DND-41 (cell line): ENCODE data around the gene IFIT2.
"Not testable (repeated sequence)": the region's sequence is repeated elsewhere in the genome, so short reads cannot be mapped to it uniquely, and the experiment has no call there.

Experiments used
- ATAC-seq: fragments of 200-7000 bp; cut with Tn5 transposase; 3 replicates; pipeline ENCODE4 v1.9.1; 2021; ENCODE audit warnings: low read depth; ENCODE audit not compliant: insufficient read depth
- DNase-seq: peaks from one replicate; pipeline ENCODE4 v3.0.0-alpha.2; 2020
- H2AFZ ChIP-seq: 2 replicates; pipeline ENCODE4 v1.6.0; 2012; ENCODE audit warnings: low read depth, low read length
- H3K27ac ChIP-seq: 2 replicates; pipeline ENCODE4 v1.5.1; 2012; ENCODE audit warnings: low read length, inconsistent platforms
- H3K27me3 ChIP-seq: fragments of 200-600 bp; sonication (generic); 2 replicates; pipeline ENCODE4 v1.6.0; 2012; ENCODE audit warnings: low read length, mild to moderate bottlenecking, inconsistent platforms; ENCODE audit not compliant: insufficient read depth, poor library complexity
- H3K36me3 ChIP-seq: 2 replicates; pipeline ENCODE4 v1.5.1; 2012; ENCODE audit warnings: low read length, inconsistent platforms; ENCODE audit not compliant: insufficient read depth
- H3K4me1 ChIP-seq: 2 replicates; pipeline ENCODE4 v1.5.1; 2012; ENCODE audit warnings: mild to moderate bottlenecking, low read length; ENCODE audit not compliant: insufficient read depth
- H3K4me2 ChIP-seq: 2 replicates; pipeline ENCODE4 v1.6.0; 2012; ENCODE audit warnings: mild to moderate bottlenecking, moderate library complexity, low read length, inconsistent platforms; ENCODE audit not compliant: insufficient read depth
- H3K4me3 ChIP-seq, 2 experiments: fragments of 200-600 bp in 1 of 2; shearing (Covaris generic) in 1 of 2; 2 replicates each; pipeline ENCODE4 v1.5.1; 2012 to 2016; ENCODE audit warnings: inconsistent platforms in 2 of 2, low read length in 2 of 2, mild to moderate bottlenecking in 2 of 2, low read depth in 1 of 2, moderate library complexity in 1 of 2
- H3K79me2 ChIP-seq: 2 replicates; pipeline ENCODE4 v1.6.0; 2012; ENCODE audit warnings: low read length, inconsistent platforms; ENCODE audit not compliant: insufficient read depth
- H3K9ac ChIP-seq: 2 replicates; pipeline ENCODE4 v1.6.0; 2012; ENCODE audit warnings: low read depth, mild to moderate bottlenecking, inconsistent platforms, low read length, moderate library complexity
- H3K9me3 ChIP-seq: 2 replicates; pipeline ENCODE4 v1.5.1; 2012; ENCODE audit warnings: low read length, moderate library complexity, mild to moderate bottlenecking, inconsistent platforms; ENCODE audit not compliant: insufficient read depth, severe bottlenecking
- H4K20me1 ChIP-seq: 2 replicates; pipeline ENCODE4 v1.6.0; 2012; ENCODE audit warnings: low read length; ENCODE audit not compliant: insufficient read depth
- EZH2 ChIP-seq: IDR thresholded peaks from 3 replicates; pipeline ENCODE4 v1.6.1; 2012; ENCODE audit warnings: borderline replicate concordance, low read depth, mild to moderate bottlenecking, moderate library complexity, low read length, inconsistent platforms; ENCODE audit not compliant: severe bottlenecking
- TF ChIP-seq, protein P1 (sequence below): IDR thresholded peaks from 2 replicates; pipeline ENCODE4 v1.5.1; 2012; ENCODE audit warnings: borderline replicate concordance, low read length, moderate library complexity, mild to moderate bottlenecking; ENCODE audit not compliant: poor library complexity, severe bottlenecking; ENCODE audit errors: extremely low read depth

IFIT2 gene

DNA sequence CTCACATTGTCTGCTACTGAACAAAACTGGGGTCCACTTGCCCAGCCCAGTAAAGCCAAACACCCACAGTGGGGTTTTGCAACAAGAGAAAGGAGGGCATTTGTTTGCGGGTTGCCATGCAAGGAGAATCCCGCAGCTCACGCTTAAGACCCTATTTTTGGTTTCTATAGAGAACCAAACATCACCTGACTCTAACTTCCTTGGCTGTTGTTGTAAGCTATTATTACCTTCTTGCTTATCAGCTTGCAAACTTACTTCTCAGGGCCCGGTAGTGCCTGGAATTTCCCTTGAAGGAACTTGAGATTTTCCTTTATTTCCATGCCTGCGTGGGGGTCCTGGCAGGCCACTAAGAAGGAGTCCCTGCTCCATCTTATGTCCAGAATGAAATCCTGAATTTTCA, 46.6 kb downstream of the IFIT2 start:
- Histone ChIP-seq H3K27me3 (no peaks in the 10 kb centered on the region), H3K79me2 (no peaks in the 10 kb centered on the region), H3K4me3 (no peak overlapping the region), H3K4me1 (no peaks in the 10 kb centered on the region), H3K9ac (no peak overlapping the region), H3K36me3 (no peaks in the 10 kb centered on the region), H3K27ac (no peak overlapping the region), H2AFZ (no peak overlapping the region), H3K4me2 (no peak overlapping the region), H4K20me1 (no peaks in the 10 kb centered on the region), H3K9me3 (no peaks in the 10 kb centered on the region)
- ATAC-seq (no peak), DNase-seq (no peak)
- no peak for TF ChIP-seq EZH2
- TF ChIP-seq, protein P1, sequence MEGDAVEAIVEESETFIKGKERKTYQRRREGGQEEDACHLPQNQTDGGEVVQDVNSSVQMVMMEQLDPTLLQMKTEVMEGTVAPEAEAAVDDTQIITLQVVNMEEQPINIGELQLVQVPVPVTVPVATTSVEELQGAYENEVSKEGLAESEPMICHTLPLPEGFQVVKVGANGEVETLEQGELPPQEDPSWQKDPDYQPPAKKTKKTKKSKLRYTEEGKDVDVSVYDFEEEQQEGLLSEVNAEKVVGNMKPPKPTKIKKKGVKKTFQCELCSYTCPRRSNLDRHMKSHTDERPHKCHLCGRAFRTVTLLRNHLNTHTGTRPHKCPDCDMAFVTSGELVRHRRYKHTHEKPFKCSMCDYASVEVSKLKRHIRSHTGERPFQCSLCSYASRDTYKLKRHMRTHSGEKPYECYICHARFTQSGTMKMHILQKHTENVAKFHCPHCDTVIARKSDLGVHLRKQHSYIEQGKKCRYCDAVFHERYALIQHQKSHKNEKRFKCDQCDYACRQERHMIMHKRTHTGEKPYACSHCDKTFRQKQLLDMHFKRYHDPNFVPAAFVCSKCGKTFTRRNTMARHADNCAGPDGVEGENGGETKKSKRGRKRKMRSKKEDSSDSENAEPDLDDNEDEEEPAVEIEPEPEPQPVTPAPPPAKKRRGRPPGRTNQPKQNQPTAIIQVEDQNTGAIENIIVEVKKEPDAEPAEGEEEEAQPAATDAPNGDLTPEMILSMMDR = no peak

DNA sequence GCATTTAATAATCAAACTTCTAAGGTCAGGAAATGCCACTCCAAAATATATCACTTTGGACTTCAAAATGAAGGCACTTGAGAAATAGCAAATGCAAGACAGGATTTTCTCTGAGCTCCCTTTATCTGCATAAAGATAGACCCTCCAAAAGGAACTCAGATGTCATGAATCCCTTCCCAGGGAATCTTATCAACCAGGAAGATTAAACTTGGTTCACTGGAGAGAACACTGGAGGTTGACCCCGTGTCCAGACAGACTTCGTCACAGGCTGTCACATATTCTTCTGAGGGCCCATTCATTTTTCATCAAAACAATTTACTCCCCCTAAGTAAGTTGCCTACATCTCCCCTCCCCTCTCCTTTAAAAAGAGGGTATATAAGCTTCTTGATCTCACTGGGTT, 47.1 kb downstream of the IFIT2 start:
- Histone ChIP-seq H3K27me3 (no peaks in the 10 kb centered on the region), H4K20me1 (no peaks in the 10 kb centered on the region), H3K4me1 (no peaks in the 10 kb centered on the region), H3K4me2 (no peak overlapping the region), H3K36me3 (no peaks in the 10 kb centered on the region), H3K9me3 (no peaks in the 10 kb centered on the region), H3K27ac (no peak overlapping the region), H3K79me2 (no peaks in the 10 kb centered on the region), H2AFZ (no peak overlapping the region), H3K4me3 (no peak overlapping the region), H3K9ac (no peak overlapping the region)
- no peak for TF ChIP-seq EZH2
- TF ChIP-seq, protein P1 = no peak
- ATAC-seq (no peak), DNase-seq (no peak)

DNA sequence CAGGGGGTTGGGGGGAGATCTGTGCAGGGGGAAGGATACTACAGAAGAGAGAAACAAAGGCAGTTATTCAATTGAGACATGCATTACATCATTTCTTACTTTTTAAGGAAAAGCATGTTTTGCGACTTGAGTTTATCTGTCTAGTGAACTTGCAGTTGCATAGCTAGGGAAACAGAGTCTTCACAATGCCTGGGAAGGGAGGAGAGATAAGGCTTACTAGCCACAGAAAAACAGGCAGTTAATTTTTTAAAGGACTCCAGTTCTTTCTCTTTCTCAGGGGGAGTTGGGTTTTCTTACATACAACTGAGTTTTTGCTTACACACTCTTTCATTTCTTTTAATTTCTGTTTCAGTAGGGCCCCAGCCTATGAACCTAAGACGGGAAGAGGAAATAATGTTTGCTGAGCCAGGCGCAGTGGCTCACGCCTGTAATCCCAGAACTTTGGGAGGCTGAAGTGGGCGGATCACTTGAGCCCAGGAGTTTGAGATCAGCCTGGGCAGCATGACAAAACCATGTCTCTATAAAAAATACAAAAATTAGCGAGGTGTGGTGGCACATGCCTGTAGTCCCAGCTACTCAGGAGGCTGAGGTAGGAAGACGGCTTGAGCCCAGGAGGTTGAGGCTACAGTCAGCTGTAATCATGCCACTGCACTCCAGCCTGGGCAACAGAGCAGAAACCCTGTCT, 48.9 kb downstream of the IFIT2 start:
- not testable (repeated sequence) for H2AFZ ChIP-seq, H3K4me1 ChIP-seq, H3K36me3 ChIP-seq, H3K4me3 ChIP-seq, H3K79me2 ChIP-seq, DNase-seq, H4K20me1 ChIP-seq, H3K27me3 ChIP-seq, H3K9ac ChIP-seq, H3K4me2 ChIP-seq, ATAC-seq, H3K27ac ChIP-seq, H3K9me3 ChIP-seq

DNA sequence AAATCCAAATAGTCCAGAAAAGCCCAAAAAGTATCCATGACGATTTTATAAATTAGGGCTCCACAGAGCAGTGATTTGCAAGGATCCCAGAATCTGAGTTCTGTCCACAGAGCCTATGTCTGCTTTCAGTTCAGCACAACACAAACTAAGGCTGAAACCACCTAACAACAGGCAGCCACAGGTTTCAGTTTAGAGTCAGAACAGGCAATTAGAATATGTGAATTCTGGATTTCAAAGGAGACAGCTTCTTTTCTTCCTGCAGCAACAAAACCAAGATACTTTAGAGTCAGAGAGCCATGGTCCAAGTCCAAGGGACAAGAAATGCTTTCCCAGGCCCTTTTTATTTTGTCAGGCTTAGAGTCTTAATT, 49.5 kb downstream of the IFIT2 start:
- Histone ChIP-seq H3K9me3 (no peaks in the 10 kb centered on the region), H3K27ac (no peak overlapping the region), H4K20me1 (no peaks in the 10 kb centered on the region), H3K27me3 (no peaks in the 10 kb centered on the region), H3K4me1 (no peaks in the 10 kb centered on the region), H3K36me3 (no peaks in the 10 kb centered on the region), H2AFZ (no peak overlapping the region), H3K9ac (no peak overlapping the region), H3K4me3 (no peak overlapping the region), H3K79me2 (no peaks in the 10 kb centered on the region), H3K4me2 (no peak overlapping the region)
- DNase-seq (no peak), ATAC-seq (no peak; the same call in 2 of the 3 replicates)
- TF ChIP-seq EZH2 = no peak
- TF ChIP-seq, protein P1 = no peak
